B cell (primary cell): ENCODE data around the gene GHR. TPM values are rescaled to one million over a fixed set of nuclear protein-coding genes. Genes with fewer than 3 reads are reported as not detected.

Source experiments
- ATAC-seq: fragments of 200-7000 bp; cut with Tn5 transposase; one replicate; pipeline ENCODE4 v1.10.0; 2021; ENCODE audit warnings: low read depth, mild to moderate bottlenecking, moderate number of reproducible peaks, moderate library complexity
- CTCF ChIA-PET: fragments of 350-600 bp; sonication (Branson Sonifier 250); formaldehyde crosslinking; loops from one replicate; lab custom pipeline; 2021; ENCODE audit warnings: antibody characterized with exemption, inconsistent platforms; lab: Charles Lee
- POLR2A ChIA-PET: fragments of 350-600 bp; sonication (Branson Sonifier 250); formaldehyde crosslinking; loops from one replicate; lab custom pipeline; 2021; ENCODE audit warnings: antibody characterized with exemption; lab: Charles Lee
- DNase-seq: peaks from one replicate; pipeline ENCODE4 v3.0.0; 2013
- H2AFZ ChIP-seq: 2 replicates; pipeline ENCODE4 v1.6.1; 2012; ENCODE audit warnings: mild to moderate bottlenecking, low read depth, low read length; ENCODE audit not compliant: insufficient read depth, poor library complexity, severe bottlenecking
- H3K27ac ChIP-seq, 2 donors: 1 replicate in 1 of 2; 2 replicates in 1 of 2; pipeline ENCODE4 v1.5.1; 2012 to 2013; ENCODE audit warnings: low read length in 2 of 2, mild to moderate bottlenecking in 2 of 2, moderate library complexity in 1 of 2
- H3K27me3 ChIP-seq, 4 experiments: fragments of 200-600 bp in 1 of 4; sonication (generic) in 1 of 4; replicated peaks in 1 of 4; 1 replicate in 2 of 4; 2 replicates in 2 of 4; pipeline versions ENCODE4 v1.6.1 to v1.7.0; 2013 to 2016; ENCODE audit warnings: low read length in 3 of 4, mild to moderate bottlenecking in 2 of 4, mixed read lengths in 1 of 4, moderate library complexity in 1 of 4; ENCODE audit not compliant: insufficient read depth in 4 of 4, control insufficient read depth in 3 of 4; ENCODE audit errors: control extremely low read depth in 1 of 4
- H3K36me3 ChIP-seq, 2 experiments: replicated peaks in 1 of 2; 1 replicate in 1 of 2; 2 replicates in 1 of 2; pipeline versions ENCODE4 v1.6.1 to v1.7.1; 2013; ENCODE audit warnings: low read length in 1 of 2; ENCODE audit not compliant: insufficient read depth in 2 of 2, control insufficient read depth in 1 of 2; ENCODE audit errors: control extremely low read depth in 1 of 2, extremely low read depth in 1 of 2
- H3K4me1 ChIP-seq, 2 donors: fragments of 200-600 bp in 1 of 2; sonication (generic) in 1 of 2; 1 replicate in 1 of 2; 2 replicates in 1 of 2; pipeline versions ENCODE4 v1.5.1 to v1.6.1; 2013 to 2017; ENCODE audit warnings: low read length in 2 of 2; ENCODE audit not compliant: control insufficient read depth in 2 of 2, insufficient read depth in 2 of 2
- H3K4me2 ChIP-seq: replicated peaks from 2 replicates; pipeline ENCODE3; 2012; ENCODE audit warnings: mild to moderate bottlenecking, low read depth, low read length; ENCODE audit not compliant: poor library complexity, severe bottlenecking
- H3K4me3 ChIP-seq, 5 experiments: fragments of 200-600 bp in 1 of 5; sonication (generic) in 1 of 5; 1 replicate in 3 of 5; 2 replicates in 2 of 5; pipeline versions ENCODE4 v1.5.1 to v1.7.0; 2011 to 2016; ENCODE audit warnings: low read length in 4 of 5, mild to moderate bottlenecking in 4 of 5, low read depth in 2 of 5, control low read depth in 1 of 5, moderate library complexity in 1 of 5; ENCODE audit not compliant: insufficient read depth in 1 of 5; ENCODE audit errors: control extremely low read depth in 1 of 5, extremely low read depth in 1 of 5
- H3K79me2 ChIP-seq: fragments of 200-600 bp; sonication (generic); one replicate; pipeline ENCODE4 v1.6.0; 2016; ENCODE audit warnings: low read length; ENCODE audit not compliant: control insufficient read depth, insufficient read depth
- H3K9ac ChIP-seq: fragments of 200-600 bp; sonication (generic); 2 replicates; pipeline ENCODE4 v1.6.1; 2017; ENCODE audit warnings: mild to moderate bottlenecking, low read length, moderate library complexity
- H3K9me3 ChIP-seq, 3 donors: one replicate each; pipeline versions ENCODE4 v1.6.1 to v1.7.1; 2013; ENCODE audit warnings: low read length in 2 of 3; ENCODE audit not compliant: control insufficient read depth in 2 of 3, insufficient read depth in 1 of 3; ENCODE audit errors: control extremely low read depth in 1 of 3
- H4K20me1 ChIP-seq: 2 replicates; pipeline ENCODE4 v1.6.0; 2012; ENCODE audit warnings: mild to moderate bottlenecking, low read length; ENCODE audit not compliant: insufficient read depth, control insufficient read depth, poor library complexity, severe bottlenecking
- H3K27ac Mint-ChIP-seq: one replicate; pipeline ENCODE4 v1.8.0; 2021; ENCODE audit warnings: mixed read lengths
- H3K27me3 Mint-ChIP-seq: one replicate; pipeline ENCODE4 v1.8.0; 2021; ENCODE audit warnings: mixed read lengths
- H3K4me1 Mint-ChIP-seq: one replicate; pipeline ENCODE4 v1.8.0; 2021; ENCODE audit warnings: mixed read lengths
- H3K4me3 Mint-ChIP-seq: one replicate; pipeline ENCODE4 v1.8.0; 2021; ENCODE audit warnings: mixed read lengths
- H3K9me3 Mint-ChIP-seq: one replicate; pipeline ENCODE4 v1.8.0; 2022; ENCODE audit warnings: mixed read lengths; ENCODE audit not compliant: insufficient read depth
- EZH2 ChIP-seq: IDR thresholded peaks from 2 replicates; pipeline ENCODE4 v1.6.1; 2012; ENCODE audit warnings: borderline replicate concordance, low read depth, mild to moderate bottlenecking, moderate library complexity, low read length; ENCODE audit not compliant: insufficient read depth, poor library complexity, severe bottlenecking
- WGBS: methylation state at CpG from one replicate; pipeline ENCODE4 v1.1.5; 2013; ENCODE audit warnings: missing lambda C conversion rate; ENCODE audit not compliant: insufficient coverage; 5-methylcytosine and 5-hydroxymethylcytosine counted together
- intact Hi-C: fragments of 100-400 bp; cut with micrococcal nuclease; formaldehyde crosslinking; loops from one replicate; pipeline ENCODE4 v1.10.0; 2022
- polyA plus RNA-seq: library from polyadenylated mRNA; depleted of rRNA; stranded (reverse); fragments of >200 nt; gene quantifications from 2 replicates; pipeline ENCODE4 v1.2.3, GENCODE V29; 2012
- total RNA-seq, 2 donors: library from RNA; stranded (reverse); fragments of 120-200 nt in 1 of 2; gene quantifications; 1 replicate in 1 of 2; 2 replicates in 1 of 2; pipeline versions ENCODE4 v1.2.3 to v1.2.4, GENCODE V29; 2013 to 2022
- TF ChIP-seq, protein P1 (sequence below): fragments of 200-600 bp; IDR thresholded peaks from one replicate; pipeline ENCODE4 v1.8.0; 2022; ENCODE audit warnings: antibody characterized with exemption, mild to moderate bottlenecking

GHR gene
- total and polyA plus RNA-seq, 2 donors (not counting 1 experiment from before 2014, with no cell fraction given) = not detected

DNA sequence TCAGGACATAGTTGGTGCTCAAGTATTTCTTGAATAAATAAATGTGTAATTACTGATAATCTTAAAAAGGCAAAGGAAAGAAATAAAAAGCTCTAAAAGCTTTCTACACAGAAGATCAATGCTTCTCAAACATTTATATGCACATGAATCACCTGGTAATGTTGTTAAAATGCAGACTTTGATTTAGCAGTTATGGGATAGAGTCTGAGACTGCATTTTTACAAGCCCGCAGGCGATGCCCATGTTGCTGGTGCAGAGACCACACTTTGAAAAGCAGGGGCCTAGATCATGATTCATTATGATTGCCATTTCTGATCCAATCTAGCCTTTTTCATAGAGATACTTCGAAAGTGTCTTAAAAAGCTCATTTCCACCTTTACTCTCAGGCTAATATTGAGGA, 329.9 kb downstream of the GHR start:
- H4K20me1 ChIP-seq = no peaks in the 10 kb centered on the region
- DNase-seq (no peak), ATAC-seq (no peak)
- Mint-ChIP-seq H3K9me3 (no peaks in the 10 kb centered on the region), H3K27me3 (no peaks in the 10 kb centered on the region), H3K4me1 (peaks cover 9% of the 10 kb centered on the region), H3K27ac (no peak overlapping the region), H3K4me3 (no peak overlapping the region)
- no peak overlapping the region for H3K4me3 ChIP-seq
- no peaks in the 10 kb centered on the region for H3K9me3 ChIP-seq
- TF ChIP-seq, protein P1, sequence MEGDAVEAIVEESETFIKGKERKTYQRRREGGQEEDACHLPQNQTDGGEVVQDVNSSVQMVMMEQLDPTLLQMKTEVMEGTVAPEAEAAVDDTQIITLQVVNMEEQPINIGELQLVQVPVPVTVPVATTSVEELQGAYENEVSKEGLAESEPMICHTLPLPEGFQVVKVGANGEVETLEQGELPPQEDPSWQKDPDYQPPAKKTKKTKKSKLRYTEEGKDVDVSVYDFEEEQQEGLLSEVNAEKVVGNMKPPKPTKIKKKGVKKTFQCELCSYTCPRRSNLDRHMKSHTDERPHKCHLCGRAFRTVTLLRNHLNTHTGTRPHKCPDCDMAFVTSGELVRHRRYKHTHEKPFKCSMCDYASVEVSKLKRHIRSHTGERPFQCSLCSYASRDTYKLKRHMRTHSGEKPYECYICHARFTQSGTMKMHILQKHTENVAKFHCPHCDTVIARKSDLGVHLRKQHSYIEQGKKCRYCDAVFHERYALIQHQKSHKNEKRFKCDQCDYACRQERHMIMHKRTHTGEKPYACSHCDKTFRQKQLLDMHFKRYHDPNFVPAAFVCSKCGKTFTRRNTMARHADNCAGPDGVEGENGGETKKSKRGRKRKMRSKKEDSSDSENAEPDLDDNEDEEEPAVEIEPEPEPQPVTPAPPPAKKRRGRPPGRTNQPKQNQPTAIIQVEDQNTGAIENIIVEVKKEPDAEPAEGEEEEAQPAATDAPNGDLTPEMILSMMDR = no peak
- no peak for TF ChIP-seq EZH2
- intact Hi-C loops = no loop called here
- H3K27me3 ChIP-seq = no peaks in the 10 kb centered on the region
- 100% methylated on average over 2 of the region's 3 CpGs for WGBS
- no peaks in the 10 kb centered on the region for H3K36me3 ChIP-seq
- no peaks in the 10 kb centered on the region for H3K79me2 ChIP-seq
- no peak overlapping the region for H3K27ac ChIP-seq
- no peak overlapping the region for H3K9ac ChIP-seq
- H3K4me2 ChIP-seq = no peak overlapping the region
- H3K4me1 ChIP-seq = peaks cover 4 to 7% of the 10 kb centered on the region in 2 donors
- POLR2A ChIA-PET = no interaction called here
- CTCF ChIA-PET = no interaction called here
- H2AFZ ChIP-seq = no peak overlapping the region

DNA sequence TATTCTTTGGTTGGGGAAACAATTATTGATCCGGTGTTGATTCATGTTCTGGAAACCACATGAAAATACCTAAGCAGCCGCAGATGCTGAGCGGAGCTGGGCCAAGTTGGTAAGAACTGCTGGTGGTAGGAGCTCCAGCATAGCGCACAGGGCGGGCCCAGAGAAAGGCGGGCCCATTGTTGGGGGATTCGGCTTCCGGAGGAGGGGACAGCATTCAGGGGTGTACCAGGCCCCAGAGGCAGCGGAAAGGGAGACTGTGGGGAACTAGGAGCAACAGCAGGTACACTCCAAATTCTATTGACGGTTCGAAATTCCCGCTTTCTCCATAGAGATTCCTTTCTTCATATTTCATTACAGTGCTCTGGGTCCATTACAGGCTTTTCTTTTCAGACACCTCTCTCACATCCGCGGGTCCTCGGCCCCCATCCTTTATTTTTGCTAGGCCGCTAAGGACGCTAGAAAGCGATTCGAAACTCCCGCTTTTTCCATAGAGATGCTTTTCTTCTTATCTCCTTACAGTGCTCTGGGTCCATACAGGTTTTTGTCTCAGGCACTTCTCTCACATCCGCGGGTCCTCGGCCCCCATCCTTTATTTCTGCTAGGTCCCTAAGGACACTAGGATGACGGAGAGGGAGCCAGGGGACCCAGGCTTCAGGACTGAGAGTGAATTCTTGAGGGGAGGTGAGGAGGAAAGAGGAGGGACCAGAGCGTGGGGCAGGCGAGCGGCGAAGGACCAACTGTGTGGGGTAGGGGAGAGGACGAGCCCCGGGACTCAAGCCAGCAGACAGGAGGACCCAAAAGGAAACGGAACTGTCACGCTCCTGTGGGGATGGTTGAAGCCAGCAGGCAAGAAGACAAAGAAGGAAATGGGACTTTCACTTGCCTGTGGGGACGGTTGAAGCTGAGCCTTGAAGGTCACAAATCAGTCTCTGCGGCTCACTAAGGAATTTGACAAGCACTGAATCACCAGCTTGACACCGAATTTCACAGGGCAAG, 333.7 kb downstream of the GHR start, which contains the start of gene CCDC152:
CCDC152 (plus strand) TSS at position 213 of the 996 bp plus-strand sequence. CDS start 2,304 bp downstream, outside the sequence.
- TF ChIP-seq, protein P1 = no peak
- no peak for TF ChIP-seq EZH2
- Histone ChIP-seq H3K27ac (peak within 1 kb of the TSS; percentile 1 to 7), H3K36me3 (no peaks in the 10 kb centered on the region), H4K20me1 (no peaks in the 10 kb centered on the region), H3K27me3 (no peaks in the 10 kb centered on the region), H3K4me1 (peaks cover 4 to 7% of the 10 kb centered on the region in 2 donors), H3K4me2 (peak within 1 kb of the TSS; percentile 68), H3K9ac (peak within 1 kb of the TSS; percentile 60), H2AFZ (peak within 1 kb of the TSS; percentile 69), H3K79me2 (no peaks in the 10 kb centered on the region), H3K9me3 (no peaks in the 10 kb centered on the region), H3K4me3 (peak within 1 kb of the TSS; percentile 8 to 66 (median 52))
- Mint-ChIP-seq H3K4me3 (peak within 1 kb of the TSS; percentile 89), H3K4me1 (peaks cover 9% of the 10 kb centered on the region), H3K27me3 (no peaks in the 10 kb centered on the region), H3K9me3 (no peaks in the 10 kb centered on the region), H3K27ac (peak within 1 kb of the TSS; percentile 54)
- ATAC-seq = peak; percentile 80
- peak; percentile 50 for DNase-seq
- intact Hi-C loops = no loop called here
- WGBS = 33% methylated on average over 32 of the region's 35 CpGs
- CTCF ChIA-PET = interaction anchor here (0.7 kb wide), 1 partner anchor 171 kb away, joined by 3 read pairs; no protein-coding TSS in a partner anchor
- POLR2A ChIA-PET = no interaction called here
